Measurements from ENCODE around the gene TFAP2E.

DNA sequence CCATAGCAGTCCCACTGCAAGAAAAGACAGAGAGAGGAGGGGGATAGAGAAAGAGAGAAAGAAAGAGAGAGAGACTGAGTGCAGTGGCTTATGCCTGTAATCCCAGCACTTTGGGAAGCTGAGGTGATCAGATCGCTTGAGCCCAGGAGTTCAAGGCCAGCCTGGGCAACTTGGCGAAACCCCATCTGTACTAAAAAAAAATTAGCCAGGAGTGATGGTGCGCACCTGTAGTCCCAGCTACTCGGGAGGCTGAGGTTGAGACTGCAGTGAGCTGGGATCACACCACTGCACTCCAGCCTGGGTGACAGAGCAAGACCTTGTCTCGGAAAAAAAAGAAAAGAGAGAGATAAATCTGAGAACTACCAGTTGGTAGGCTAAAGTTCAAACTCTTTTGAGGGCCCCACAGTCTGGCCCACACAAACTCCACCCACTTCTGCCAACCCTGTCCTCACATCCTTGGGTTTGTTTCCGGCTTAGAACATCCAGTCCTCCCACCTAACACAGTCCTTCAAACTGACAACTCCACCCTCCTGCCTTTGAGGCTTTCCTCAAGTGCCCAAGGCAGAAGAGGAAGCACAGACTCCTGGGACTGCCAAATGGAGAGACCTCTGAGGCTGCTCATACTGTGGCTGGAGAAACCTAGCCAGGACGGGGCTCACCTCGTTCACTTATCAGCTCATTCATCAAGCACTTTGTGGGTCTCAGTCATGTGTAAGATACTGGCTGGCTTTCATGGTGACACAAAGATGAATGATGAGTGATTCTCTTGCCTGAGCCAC is 20.1 kb downstream of the TFAP2E start:
- TF ChIP-seq, protein P1, sequence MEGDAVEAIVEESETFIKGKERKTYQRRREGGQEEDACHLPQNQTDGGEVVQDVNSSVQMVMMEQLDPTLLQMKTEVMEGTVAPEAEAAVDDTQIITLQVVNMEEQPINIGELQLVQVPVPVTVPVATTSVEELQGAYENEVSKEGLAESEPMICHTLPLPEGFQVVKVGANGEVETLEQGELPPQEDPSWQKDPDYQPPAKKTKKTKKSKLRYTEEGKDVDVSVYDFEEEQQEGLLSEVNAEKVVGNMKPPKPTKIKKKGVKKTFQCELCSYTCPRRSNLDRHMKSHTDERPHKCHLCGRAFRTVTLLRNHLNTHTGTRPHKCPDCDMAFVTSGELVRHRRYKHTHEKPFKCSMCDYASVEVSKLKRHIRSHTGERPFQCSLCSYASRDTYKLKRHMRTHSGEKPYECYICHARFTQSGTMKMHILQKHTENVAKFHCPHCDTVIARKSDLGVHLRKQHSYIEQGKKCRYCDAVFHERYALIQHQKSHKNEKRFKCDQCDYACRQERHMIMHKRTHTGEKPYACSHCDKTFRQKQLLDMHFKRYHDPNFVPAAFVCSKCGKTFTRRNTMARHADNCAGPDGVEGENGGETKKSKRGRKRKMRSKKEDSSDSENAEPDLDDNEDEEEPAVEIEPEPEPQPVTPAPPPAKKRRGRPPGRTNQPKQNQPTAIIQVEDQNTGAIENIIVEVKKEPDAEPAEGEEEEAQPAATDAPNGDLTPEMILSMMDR (IDR thresholded peaks at IDR 0.05), result no peak
- no peak for TF ChIP-seq ZFX (IDR thresholded peaks at IDR 0.05; ENCODE audit: borderline replicate concordance)

All from 22Rv1 (cell line).